ENCODE data around the gene MELK.

Gene MELK

DNA sequence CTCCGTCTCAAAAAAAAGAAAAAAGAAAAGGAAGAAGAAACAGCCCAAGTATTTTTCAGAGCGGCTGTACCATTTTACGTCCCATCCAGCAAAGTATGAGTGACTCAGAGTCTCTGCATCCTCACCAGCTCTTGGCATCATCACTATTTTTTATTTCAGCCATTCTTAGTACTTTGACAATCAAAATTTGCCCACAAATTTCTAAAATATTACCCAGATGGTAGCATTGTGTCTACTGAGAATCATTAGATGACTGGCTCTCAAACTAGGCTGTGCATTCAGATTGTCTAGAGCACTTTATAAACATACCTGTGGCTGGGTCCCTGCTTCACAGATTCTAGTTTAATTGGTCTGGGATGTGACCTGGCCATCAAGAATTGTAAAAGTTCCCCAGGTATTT lies 21.6 kb upstream of the MELK start:
- Histone ChIP-seq H3K27me3 (ENCODE audit: control insufficient read depth, low read length) (peaks cover 12% of the 10 kb centered on the region), H3F3A (ENCODE audit: control insufficient read depth, insufficient read depth) (no peaks in the 10 kb centered on the region)

DNA sequence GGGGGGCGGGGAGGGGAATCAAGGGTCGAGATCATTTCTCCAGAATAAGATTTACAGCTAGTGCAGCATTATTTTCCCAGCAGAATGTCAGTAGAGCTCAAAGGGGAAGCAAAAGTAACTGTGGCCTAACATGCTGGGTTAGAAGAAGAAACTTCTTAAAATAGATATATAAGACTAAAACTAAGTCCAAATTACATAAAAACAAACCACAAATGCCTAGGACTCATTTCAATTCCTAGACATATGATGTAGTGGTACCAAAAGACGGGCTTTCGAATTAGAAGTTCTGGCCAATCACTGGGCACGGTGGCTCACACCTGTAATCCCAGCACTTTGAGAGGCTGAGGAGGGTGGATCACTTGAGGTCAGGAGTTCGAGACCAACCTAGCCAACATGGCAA lies 20.8 kb upstream of the MELK start:
- Histone ChIP-seq H3K9me2 (replicated peaks; ENCODE audit: control insufficient read depth, low read length) (no peaks in the 10 kb centered on the region), H3F3A (ENCODE audit: control insufficient read depth, insufficient read depth) (no peaks in the 10 kb centered on the region), H3K4me1 (ENCODE audit: control insufficient read depth, low read length) (no peaks in the 10 kb centered on the region), H3K4me2 (ENCODE audit: low read length) (no peak overlapping the region), H4K20me1 (ENCODE audit: control insufficient read depth, insufficient read depth, low read depth, low read length) (no peaks in the 10 kb centered on the region), H3K27me3 (ENCODE audit: control insufficient read depth, low read length) (peaks cover 12% of the 10 kb centered on the region), H3K27ac (ENCODE audit: low read depth, low read length) (no peak overlapping the region), H3K79me2 (ENCODE audit: control insufficient read depth, low read length) (no peaks in the 10 kb centered on the region), H3K4me3 (ENCODE audit: low read length) (no peak overlapping the region), H3K36me3 (ENCODE audit: control insufficient read depth, low read length) (no peaks in the 10 kb centered on the region), H3K9me3 (ENCODE audit: control insufficient read depth, insufficient read depth, low read length) (no peaks in the 10 kb centered on the region)
- TF ChIP-seq EZH2phosphoT487 (IDR thresholded peaks at IDR 0.05; ENCODE audit: borderline replicate concordance, low read length) = no peak
- TF ChIP-seq, protein P1, sequence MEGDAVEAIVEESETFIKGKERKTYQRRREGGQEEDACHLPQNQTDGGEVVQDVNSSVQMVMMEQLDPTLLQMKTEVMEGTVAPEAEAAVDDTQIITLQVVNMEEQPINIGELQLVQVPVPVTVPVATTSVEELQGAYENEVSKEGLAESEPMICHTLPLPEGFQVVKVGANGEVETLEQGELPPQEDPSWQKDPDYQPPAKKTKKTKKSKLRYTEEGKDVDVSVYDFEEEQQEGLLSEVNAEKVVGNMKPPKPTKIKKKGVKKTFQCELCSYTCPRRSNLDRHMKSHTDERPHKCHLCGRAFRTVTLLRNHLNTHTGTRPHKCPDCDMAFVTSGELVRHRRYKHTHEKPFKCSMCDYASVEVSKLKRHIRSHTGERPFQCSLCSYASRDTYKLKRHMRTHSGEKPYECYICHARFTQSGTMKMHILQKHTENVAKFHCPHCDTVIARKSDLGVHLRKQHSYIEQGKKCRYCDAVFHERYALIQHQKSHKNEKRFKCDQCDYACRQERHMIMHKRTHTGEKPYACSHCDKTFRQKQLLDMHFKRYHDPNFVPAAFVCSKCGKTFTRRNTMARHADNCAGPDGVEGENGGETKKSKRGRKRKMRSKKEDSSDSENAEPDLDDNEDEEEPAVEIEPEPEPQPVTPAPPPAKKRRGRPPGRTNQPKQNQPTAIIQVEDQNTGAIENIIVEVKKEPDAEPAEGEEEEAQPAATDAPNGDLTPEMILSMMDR (IDR thresholded peaks at IDR 0.05; ENCODE audit: low read depth, low read length, poor library complexity, severe bottlenecking) = no peak

More for the DNA sequence above, 21.6 kb upstream of the MELK start:
- Histone ChIP-seq H3K9me3 (ENCODE audit: control insufficient read depth, insufficient read depth, low read length) (no peaks in the 10 kb centered on the region), H3K4me3 (ENCODE audit: low read length) (no peak overlapping the region), H3K4me2 (ENCODE audit: low read length) (no peak overlapping the region), H3K4me1 (ENCODE audit: control insufficient read depth, low read length) (no peaks in the 10 kb centered on the region), H3K9me2 (replicated peaks; ENCODE audit: control insufficient read depth, low read length) (no peaks in the 10 kb centered on the region), H3K79me2 (ENCODE audit: control insufficient read depth, low read length) (no peaks in the 10 kb centered on the region), H4K20me1 (ENCODE audit: control insufficient read depth, insufficient read depth, low read depth, low read length) (no peaks in the 10 kb centered on the region), H3K27ac (ENCODE audit: low read depth, low read length) (no peak overlapping the region), H3K36me3 (ENCODE audit: control insufficient read depth, low read length) (no peaks in the 10 kb centered on the region)
- TF ChIP-seq, protein P1 (IDR thresholded peaks at IDR 0.05; ENCODE audit: low read depth, low read length, poor library complexity, severe bottlenecking) = no peak
- TF ChIP-seq EZH2phosphoT487 (IDR thresholded peaks at IDR 0.05; ENCODE audit: borderline replicate concordance, low read length) = no peak

DNA sequence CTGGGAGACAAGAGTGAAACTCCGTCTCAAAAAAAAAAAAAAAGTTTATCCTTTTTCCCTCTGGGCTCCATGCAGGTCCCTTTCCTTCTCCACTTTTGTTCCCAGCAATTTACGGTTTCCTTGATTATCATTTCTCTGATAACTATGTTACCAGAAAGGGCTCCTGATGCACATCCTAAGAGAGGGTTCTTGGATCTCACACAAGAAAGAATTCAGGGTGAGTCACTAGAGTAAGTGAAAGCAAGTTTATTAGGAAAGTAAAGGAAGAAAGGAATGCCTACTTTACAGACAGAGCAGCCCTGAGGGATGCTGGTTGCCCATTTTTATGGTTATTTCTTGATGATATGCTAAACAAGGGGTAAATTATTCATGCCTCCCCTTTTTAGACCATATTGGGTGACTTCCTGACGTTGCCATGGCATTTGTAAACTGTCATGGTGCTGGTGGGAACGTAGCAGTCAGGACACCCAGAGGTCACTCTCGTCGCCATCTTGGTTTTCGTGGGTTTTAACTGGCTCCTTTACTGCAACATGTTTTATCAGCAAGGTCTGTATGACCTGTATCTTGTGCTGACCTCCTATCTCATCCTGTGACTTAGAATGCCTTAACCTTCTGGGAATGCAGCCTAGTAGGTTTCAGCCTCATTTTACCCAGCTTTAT lies 13.5 kb upstream of the MELK start:
- no peaks in the 10 kb centered on the region for H3F3A ChIP-seq (ENCODE audit: control insufficient read depth, insufficient read depth)
- TF ChIP-seq, protein P1 (IDR thresholded peaks at IDR 0.05; ENCODE audit: low read depth, low read length, poor library complexity, severe bottlenecking) = no peak
- no peak for TF ChIP-seq EZH2phosphoT487 (IDR thresholded peaks at IDR 0.05; ENCODE audit: borderline replicate concordance, low read length)
- no peaks in the 10 kb centered on the region for H3K9me2 ChIP-seq (replicated peaks; ENCODE audit: control insufficient read depth, low read length)
- H3K4me2 ChIP-seq (ENCODE audit: low read length) = no peak overlapping the region
- H3K27ac ChIP-seq (ENCODE audit: low read depth, low read length) = no peak overlapping the region
- no peaks in the 10 kb centered on the region for H3K4me1 ChIP-seq (ENCODE audit: control insufficient read depth, low read length)
- no peaks in the 10 kb centered on the region for H3K36me3 ChIP-seq (ENCODE audit: control insufficient read depth, low read length)
- H3K79me2 ChIP-seq (ENCODE audit: control insufficient read depth, low read length) = no peaks in the 10 kb centered on the region
- no peak overlapping the region for H3K4me3 ChIP-seq (ENCODE audit: low read length)
- no peaks in the 10 kb centered on the region for H4K20me1 ChIP-seq (ENCODE audit: control insufficient read depth, insufficient read depth, low read depth, low read length)
- H3K9me3 ChIP-seq (ENCODE audit: control insufficient read depth, insufficient read depth, low read length) = no peaks in the 10 kb centered on the region
- H3K27me3 ChIP-seq (ENCODE audit: control insufficient read depth, low read length) = no peaks in the 10 kb centered on the region

All from DOHH2 (cell line).